Liver (tissue), 3 donors: Measurements from ENCODE around the gene RIC1.
A peak's percentile ranks its signal among the peaks of the same experiment; 100 is the strongest.

Source experiments
- CTCF ChIP-seq: fragments of 150-350 bp; IDR thresholded peaks from 2 replicates; pipeline ENCODE4 v1.5.1; 2017; ENCODE audit warnings: improper control_type of control experiment, low read depth, low read length; ENCODE audit not compliant: missing input control
- TF ChIP-seq, protein P1 (sequence below): IDR thresholded peaks from 2 replicates; pipeline ENCODE4 v1.6.1; 2016; ENCODE audit warnings: antibody characterized with exemption
- donor health status: healthy.
- donor health status: healthy.

GRCh38 chr9:5628530-5629311 lies at the start of gene RIC1:
- TF ChIP-seq, protein P1, sequence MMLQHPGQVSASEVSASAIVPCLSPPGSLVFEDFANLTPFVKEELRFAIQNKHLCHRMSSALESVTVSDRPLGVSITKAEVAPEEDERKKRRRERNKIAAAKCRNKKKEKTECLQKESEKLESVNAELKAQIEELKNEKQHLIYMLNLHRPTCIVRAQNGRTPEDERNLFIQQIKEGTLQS, result no peak
- peak; percentile 26 for TF ChIP-seq CTCF
